NCI-H510A (cell line): ENCODE data around the gene OR6C4.
"Not testable (repeated sequence)": the region's sequence is repeated elsewhere in the genome, so short reads cannot be mapped to it uniquely, and the experiment has no call there.

Experiments
- DNase-seq: peaks from one replicate; lab custom pipeline; 2025; lab: John Stamatoyannopoulos, UW

OR6C4 gene

GRCh38 chr12:55549302-55549701, at the start of gene OR6C4:
TSS of gene OR6C4 (plus strand) at chr12:55549602. CDS start at chr12:55551227, 1,625 bp downstream.
- no peak for DNase-seq

- DNase-seq, result no peak
Measured at GRCh38 chr12:55499810-55500252, 49.6 kb upstream of the OR6C4 start.

GRCh38 chr12:55501601-55502000, 47.8 kb upstream of the OR6C4 start:
- DNase-seq, result no peak

- DNase-seq, result no peak
Measured at GRCh38 chr12:55515696-55516095, 33.7 kb upstream of the OR6C4 start.

- no peak for DNase-seq
Measured at GRCh38 chr12:55516391-55516790, 33.0 kb upstream of the OR6C4 start.

GRCh38 chr12:55548235-55548634, 1.2 kb upstream of the OR6C4 start:
- DNase-seq, result not testable (repeated sequence)

GRCh38 chr12:55548756-55549155, 646 bp upstream of the OR6C4 start:
- no peak for DNase-seq

GRCh38 chr12:55554296-55554695, 4.9 kb downstream of the OR6C4 start:
- DNase-seq, result no peak

GRCh38 chr12:55570060-55570459, 20.7 kb downstream of the OR6C4 start:
- not testable (repeated sequence) for DNase-seq

GRCh38 chr12:55570689-55571088, 21.3 kb downstream of the OR6C4 start:
- DNase-seq, result not testable (repeated sequence)

- DNase-seq, result no peak
Measured at GRCh38 chr12:55572168-55572567, 22.8 kb downstream of the OR6C4 start, which contains the start of gene OR2AP1. TSS of gene OR2AP1 (plus strand) at chr12:55572468. CDS start at chr12:55574415, 1,947 bp downstream.

GRCh38 chr12:55582066-55582465, 32.7 kb downstream of the OR6C4 start:
- DNase-seq, result no peak

- no peak for DNase-seq
Measured at GRCh38 chr12:55585817-55586216, 36.4 kb downstream of the OR6C4 start.

GRCh38 chr12:55590152-55590551, 40.8 kb downstream of the OR6C4 start:
- not testable (repeated sequence) for DNase-seq
